Neural cell (in vitro differentiated cells): ENCODE measurements around the gene MYO3B.

Source experiments
- CTCF ChIP-seq: fragments of 450-650 bp; IDR thresholded peaks from 2 replicates; pipeline ENCODE4 v1.5.1; 2014; ENCODE audit warnings: antibody characterized with exemption, mild to moderate bottlenecking, moderate library complexity; ENCODE audit not compliant: poor library complexity, severe bottlenecking
- REST ChIP-seq: IDR thresholded peaks from 2 replicates; pipeline ENCODE4 v1.6.1; 2012; ENCODE audit warnings: borderline replicate concordance
- SMC3 ChIP-seq: fragments of 450-650 bp; conservative IDR thresholded peaks from 2 replicates; pipeline ENCODE4 v1.6.1; 2014; ENCODE audit warnings: antibody characterized with exemption, mild to moderate bottlenecking, moderate library complexity; ENCODE audit not compliant: poor library complexity

GRCh38 chr2:170675701-170676100 is 497.8 kb downstream of the MYO3B start:
- no peak for TF ChIP-seq CTCF
- TF ChIP-seq SMC3: no peak
- no peak for TF ChIP-seq REST
